Endometrial microvascular endothelial cells (primary cell): ENCODE results near the gene ENAH. TPM values are rescaled to one million over a fixed set of nuclear protein-coding genes. Genes with fewer than 3 reads are reported as not detected.
"Not testable (repeated sequence)": the region's sequence is repeated elsewhere in the genome, so short reads cannot be mapped to it uniquely, and the experiment has no call there.

Source experiments
- in situ Hi-C: cut with HindIII; loops from 2 replicates; pipeline ENCODE4 v1.10.0; 2017; ENCODE audit warnings: low sequenced_read_pairs, low pct_unique_long_range_greater_than_20kb; ENCODE audit errors: inconsistent ontology term
- total RNA-seq: library from RNA; depleted of rRNA; stranded (reverse); fragments of >200 nt; gene quantifications from one replicate; pipeline ENCODE4 v1.2.3, GENCODE V29; 2015; ENCODE audit errors: inconsistent ontology term

The ENAH gene
- total RNA-seq, 1 donor from 2014 or later: 63.4 TPM

- in situ Hi-C loops: no loop called here
Measured at GRCh38 chr1:225617479-225617878, 35.4 kb downstream of the ENAH start.

- in situ Hi-C loops: not testable (repeated sequence)
Measured at GRCh38 chr1:225615403-225615790, 37.5 kb downstream of the ENAH start.

- in situ Hi-C loops: no loop called here
Measured at GRCh38 chr1:225613006-225613405, 39.9 kb downstream of the ENAH start.

- in situ Hi-C loops: no loop called here
Measured at GRCh38 chr1:225612287-225612686, 40.6 kb downstream of the ENAH start.

GRCh38 chr1:225611537-225612223 lies 41.2 kb downstream of the ENAH start:
- in situ Hi-C loops: no loop called here

GRCh38 chr1:225610539-225610938 lies 42.4 kb downstream of the ENAH start:
- in situ Hi-C loops: no loop called here

- in situ Hi-C loops: no loop called here
Measured at GRCh38 chr1:225608014-225608796, 44.7 kb downstream of the ENAH start.

- in situ Hi-C loops: no loop called here
Measured at GRCh38 chr1:225607355-225607754, 45.6 kb downstream of the ENAH start.

GRCh38 chr1:225603538-225604354 lies 49.2 kb downstream of the ENAH start:
- in situ Hi-C loops: no loop called here

- in situ Hi-C loops: no loop called here
Measured at GRCh38 chr1:225602590-225603206, 50.2 kb downstream of the ENAH start.

- in situ Hi-C loops: no loop called here
Measured at GRCh38 chr1:225601902-225602589, 50.9 kb downstream of the ENAH start.

- in situ Hi-C loops: no loop called here
Measured at GRCh38 chr1:225598847-225599246, 54.1 kb downstream of the ENAH start.

GRCh38 chr1:225597926-225598575 lies 54.9 kb downstream of the ENAH start:
- in situ Hi-C loops: no loop called here

- in situ Hi-C loops: no loop called here
Measured at GRCh38 chr1:225596736-225597135, 56.2 kb downstream of the ENAH start.

GRCh38 chr1:225595974-225596551 lies 56.9 kb downstream of the ENAH start:
- in situ Hi-C loops: no loop called here

- in situ Hi-C loops: no loop called here
Measured at GRCh38 chr1:225595452-225595851, 57.5 kb downstream of the ENAH start.

GRCh38 chr1:225593414-225593813 lies 59.5 kb downstream of the ENAH start:
- in situ Hi-C loops: no loop called here
